HL-60 (cell line): ENCODE data around the gene PAK3.

Source experiments
- CTCF ChIP-seq: IDR thresholded peaks from one replicate; pipeline ENCODE4 v1.5.1; 2011; ENCODE audit warnings: low read length, control low read depth, inconsistent platforms; ENCODE audit not compliant: insufficient read depth
- POLR2AphosphoS5 ChIP-seq: IDR thresholded peaks from 2 replicates; pipeline ENCODE4 v1.6.1; 2012; ENCODE audit warnings: low read depth

DNA sequence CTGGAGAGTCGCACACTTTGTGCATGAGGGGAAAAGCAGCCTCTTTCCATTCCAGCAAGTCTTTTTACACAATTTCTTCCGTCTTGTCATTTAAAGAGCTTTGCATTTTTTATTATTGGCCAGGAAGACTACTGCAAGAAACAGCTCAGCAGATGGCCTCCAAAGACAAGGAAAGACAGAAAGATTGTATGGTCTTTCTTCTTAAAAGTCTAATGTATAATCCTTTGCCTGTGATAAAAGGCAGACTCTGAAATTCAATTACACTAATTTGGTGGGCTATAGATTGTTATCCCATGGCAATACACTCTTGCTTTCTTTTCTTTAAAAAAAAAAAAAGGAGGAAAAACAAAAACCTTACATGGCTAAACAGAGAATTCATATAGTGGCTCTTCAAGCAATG is 168.4 kb downstream of the PAK3 start:
- TF ChIP-seq CTCF: no peak
- no peak for TF ChIP-seq POLR2AphosphoS5
